ENCODE data around the gene ST8SIA4.

ST8SIA4 gene

DNA sequence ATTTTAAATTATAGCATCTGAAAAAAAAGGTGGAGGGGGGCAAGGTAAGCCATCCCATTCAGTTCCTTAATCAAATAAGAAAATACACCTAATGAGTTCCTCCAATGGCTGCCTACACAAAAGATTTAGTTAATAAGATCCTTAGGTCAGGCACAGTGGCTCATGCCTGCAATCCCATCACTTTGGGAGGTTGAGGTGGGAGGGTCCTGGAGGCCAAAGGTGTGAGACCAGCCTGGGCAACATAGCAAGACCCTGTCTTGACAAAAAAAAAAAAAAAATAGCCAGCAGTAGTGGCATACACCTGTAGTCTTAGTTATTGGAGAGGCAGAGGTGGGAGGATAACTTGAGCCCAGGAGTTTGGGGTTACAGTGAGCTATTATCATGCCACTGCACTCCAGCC is 78.4 kb downstream of the ST8SIA4 start:
- Histone ChIP-seq H3K79me1 (ENCODE audit: low read depth, low read length) (no peaks in the 10 kb centered on the region), H3K4me1 (ENCODE audit: control insufficient read depth in 2 of 2, insufficient read depth in 1 of 2, low read depth in 1 of 2, low read length in 2 of 2) (peaks cover 0 to 24% of the 10 kb centered on the region in 2 donors), H3K9ac (ENCODE audit: low read depth, low read length, poor library complexity) (no peak overlapping the region), H3K18ac (ENCODE audit: low read length) (no peak overlapping the region), H3K4ac (ENCODE audit: low read length) (no peak overlapping the region), H2AK5ac (ENCODE audit: low read depth, low read length) (no peak overlapping the region), H2BK12ac (ENCODE audit: low read length) (no peak overlapping the region), H3K4me3 (ENCODE audit: low read length in 2 of 2) (no peak overlapping the region), H3K23ac (ENCODE audit: low read depth, low read length, poor library complexity) (no peak overlapping the region), H3K27ac (replicated peaks; ENCODE audit: low read length) (no peak overlapping the region), H4K8ac (ENCODE audit: low read depth, low read length) (no peak overlapping the region), H2BK120ac (ENCODE audit: low read depth, low read length) (no peak overlapping the region), H4K91ac (ENCODE audit: low read depth, low read length, poor library complexity) (no peak overlapping the region), H3K14ac (ENCODE audit: low read length) (no peak overlapping the region), H3K9me3 (replicated peaks in 1 of 2; ENCODE audit: control insufficient read depth in 2 of 2, insufficient read depth in 1 of 2, low read depth in 1 of 2, low read length in 2 of 2) (no peaks in the 10 kb centered on the region), H3K27me3 (ENCODE audit: control insufficient read depth in 3 of 3, insufficient read depth in 3 of 3, low read depth in 1 of 3, low read length in 3 of 3) (no peaks in the 10 kb centered on the region), H3K4me2 (ENCODE audit: insufficient read depth, low read length, poor library complexity, severe bottlenecking) (no peak overlapping the region), H2BK15ac (ENCODE audit: low read length) (no peak overlapping the region), H2AFZ (ENCODE audit: low read length) (no peak overlapping the region), H2BK5ac (ENCODE audit: low read length) (no peak overlapping the region), H3K36me3 (replicated peaks in 1 of 2; ENCODE audit: control insufficient read depth in 2 of 2, insufficient read depth in 2 of 2, low read length in 2 of 2) (no peaks in the 10 kb centered on the region)
- DNase-seq (ENCODE audit: low spot score) = no peak

DNA sequence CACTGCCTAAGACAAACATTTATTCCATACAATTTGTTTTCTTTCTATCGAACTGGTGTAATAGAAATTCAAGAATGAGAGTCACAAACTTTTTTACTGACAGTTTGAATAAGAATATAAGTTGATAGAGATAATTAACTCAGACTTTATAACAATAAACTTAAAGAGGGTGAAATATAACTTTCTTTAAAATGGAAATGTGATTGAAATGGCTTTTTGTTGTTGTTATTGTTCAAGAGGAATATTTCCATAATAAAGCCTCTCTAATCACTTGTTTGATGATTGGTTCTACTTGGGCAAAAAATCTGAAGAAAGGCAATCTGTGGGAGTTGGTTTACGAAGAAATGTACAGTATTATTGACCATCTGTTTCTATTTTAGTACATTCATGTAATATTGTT is 79.3 kb downstream of the ST8SIA4 start:
- H2AFZ ChIP-seq (ENCODE audit: low read length) = no peak overlapping the region
- H2BK5ac ChIP-seq (ENCODE audit: low read length) = no peak overlapping the region
- no peak for DNase-seq (ENCODE audit: low spot score)
- no peak overlapping the region for H3K9ac ChIP-seq (ENCODE audit: low read depth, low read length, poor library complexity)
- no peak overlapping the region for H3K14ac ChIP-seq (ENCODE audit: low read length)
- H3K27ac ChIP-seq (replicated peaks; ENCODE audit: low read length) = no peak overlapping the region
- H3K36me3 ChIP-seq (replicated peaks in 1 of 2; ENCODE audit: control insufficient read depth in 2 of 2, insufficient read depth in 2 of 2, low read length in 2 of 2) = no peaks in the 10 kb centered on the region
- no peak overlapping the region for H2BK12ac ChIP-seq (ENCODE audit: low read length)
- H2BK15ac ChIP-seq (ENCODE audit: low read length) = no peak overlapping the region
- H3K4me2 ChIP-seq (ENCODE audit: insufficient read depth, low read length, poor library complexity, severe bottlenecking) = no peak overlapping the region
- H3K4ac ChIP-seq (ENCODE audit: low read length) = no peak overlapping the region
- H4K8ac ChIP-seq (ENCODE audit: low read depth, low read length) = no peak overlapping the region
- H4K91ac ChIP-seq (ENCODE audit: low read depth, low read length, poor library complexity) = no peak overlapping the region
- no peaks in the 10 kb centered on the region for H3K27me3 ChIP-seq (ENCODE audit: control insufficient read depth in 3 of 3, insufficient read depth in 3 of 3, low read depth in 1 of 3, low read length in 3 of 3)
- H3K4me1 ChIP-seq (ENCODE audit: control insufficient read depth in 2 of 2, insufficient read depth in 1 of 2, low read depth in 1 of 2, low read length in 2 of 2) = peaks cover 0 to 21% of the 10 kb centered on the region in 2 donors
- H3K9me3 ChIP-seq (replicated peaks in 1 of 2; ENCODE audit: control insufficient read depth in 2 of 2, insufficient read depth in 1 of 2, low read depth in 1 of 2, low read length in 2 of 2) = no peaks in the 10 kb centered on the region
- H3K4me3 ChIP-seq (ENCODE audit: low read length in 2 of 2) = no peak overlapping the region
- H2AK5ac ChIP-seq (ENCODE audit: low read depth, low read length) = no peak overlapping the region
- no peak overlapping the region for H2BK120ac ChIP-seq (ENCODE audit: low read depth, low read length)
- no CpG with 5 or more reads among the region's 2 CpGs for WGBS, 2 donors (ENCODE audit: extremely low coverage in 2 of 2, insufficient read length in 2 of 2, insufficient replicate concordance in 1 of 2)
- H3K79me1 ChIP-seq (ENCODE audit: low read depth, low read length) = no peaks in the 10 kb centered on the region
- no peak overlapping the region for H3K23ac ChIP-seq (ENCODE audit: low read depth, low read length, poor library complexity)
- no peak overlapping the region for H3K18ac ChIP-seq (ENCODE audit: low read length)

DNA sequence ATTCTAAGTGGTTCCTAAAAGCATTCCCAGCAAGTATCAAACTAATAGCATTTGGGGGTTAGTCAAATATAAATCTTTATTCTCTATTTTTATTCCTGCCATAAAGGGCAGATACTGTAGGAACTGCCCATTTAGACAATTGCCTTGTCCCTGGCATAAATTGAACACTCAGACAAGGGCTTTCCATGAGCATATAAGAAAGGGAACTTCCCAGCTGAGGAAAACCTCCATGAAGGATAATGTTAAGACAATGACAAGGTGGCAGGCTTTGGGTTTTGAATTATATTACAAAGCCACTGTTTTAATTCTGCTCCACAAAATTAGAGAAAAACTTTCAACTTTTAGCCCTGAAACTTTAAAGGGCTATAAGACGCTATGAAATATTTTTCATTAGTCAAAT is 81.3 kb downstream of the ST8SIA4 start:
- H3K14ac ChIP-seq (ENCODE audit: low read length) = no peak overlapping the region
- no peaks in the 10 kb centered on the region for H3K79me1 ChIP-seq (ENCODE audit: low read depth, low read length)
- peaks cover 0 to 6% of the 10 kb centered on the region in 2 donors for H3K4me1 ChIP-seq (ENCODE audit: control insufficient read depth in 2 of 2, insufficient read depth in 1 of 2, low read depth in 1 of 2, low read length in 2 of 2)
- no peaks in the 10 kb centered on the region for H3K36me3 ChIP-seq (replicated peaks in 1 of 2; ENCODE audit: control insufficient read depth in 2 of 2, insufficient read depth in 2 of 2, low read length in 2 of 2)
- no peak overlapping the region for H3K4ac ChIP-seq (ENCODE audit: low read length)
- H2BK5ac ChIP-seq (ENCODE audit: low read length) = no peak overlapping the region
- H3K9ac ChIP-seq (ENCODE audit: low read depth, low read length, poor library complexity) = no peak overlapping the region
- H4K91ac ChIP-seq (ENCODE audit: low read depth, low read length, poor library complexity) = no peak overlapping the region
- H3K23ac ChIP-seq (ENCODE audit: low read depth, low read length, poor library complexity) = no peak overlapping the region
- whole genome bisulfite sequencing, 2 donors (ENCODE audit: extremely low coverage in 2 of 2, insufficient read length in 2 of 2, insufficient replicate concordance in 1 of 2) = no CpG with 5 or more reads among the region's 1 CpG
- H2AFZ ChIP-seq (ENCODE audit: low read length) = no peak overlapping the region
- H3K4me2 ChIP-seq (ENCODE audit: insufficient read depth, low read length, poor library complexity, severe bottlenecking) = no peak overlapping the region
- no peak overlapping the region for H3K18ac ChIP-seq (ENCODE audit: low read length)
- H2BK15ac ChIP-seq (ENCODE audit: low read length) = no peak overlapping the region
- H3K27me3 ChIP-seq (ENCODE audit: control insufficient read depth in 3 of 3, insufficient read depth in 3 of 3, low read depth in 1 of 3, low read length in 3 of 3) = no peaks in the 10 kb centered on the region
- H3K9me3 ChIP-seq (replicated peaks in 1 of 2; ENCODE audit: control insufficient read depth in 2 of 2, insufficient read depth in 1 of 2, low read depth in 1 of 2, low read length in 2 of 2) = no peaks in the 10 kb centered on the region
- H2BK12ac ChIP-seq (ENCODE audit: low read length) = no peak overlapping the region
- H2AK5ac ChIP-seq (ENCODE audit: low read depth, low read length) = no peak overlapping the region
- no peak overlapping the region for H2BK120ac ChIP-seq (ENCODE audit: low read depth, low read length)
- H3K27ac ChIP-seq (replicated peaks; ENCODE audit: low read length) = no peak overlapping the region
- DNase-seq (ENCODE audit: low spot score) = no peak
- H4K8ac ChIP-seq (ENCODE audit: low read depth, low read length) = no peak overlapping the region
- no peak overlapping the region for H3K4me3 ChIP-seq (ENCODE audit: low read length in 2 of 2)

DNA sequence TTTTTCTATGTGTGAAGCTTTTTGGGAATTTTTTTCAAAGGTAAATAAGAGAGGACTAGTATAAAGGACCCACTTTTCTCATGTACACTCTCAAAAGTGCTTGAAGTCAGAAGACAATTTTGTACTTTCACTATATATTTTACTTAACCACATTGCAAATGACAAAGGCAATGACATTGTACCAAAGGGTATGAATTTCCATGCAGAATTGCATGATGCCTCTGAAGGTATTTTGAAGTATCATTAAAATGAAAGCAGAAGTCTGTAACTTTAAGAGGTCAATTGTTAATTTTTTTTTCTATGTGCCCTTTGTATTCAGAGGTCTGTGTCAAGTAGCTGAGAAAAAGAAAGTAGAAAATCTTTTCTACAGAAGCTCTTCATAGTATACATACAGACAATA is 84.7 kb downstream of the ST8SIA4 start:
- Histone ChIP-seq H3K23ac (ENCODE audit: low read depth, low read length, poor library complexity) (no peak overlapping the region), H2AK5ac (ENCODE audit: low read depth, low read length) (no peak overlapping the region), H4K91ac (ENCODE audit: low read depth, low read length, poor library complexity) (no peak overlapping the region), H3K27me3 (ENCODE audit: control insufficient read depth in 3 of 3, insufficient read depth in 3 of 3, low read depth in 1 of 3, low read length in 3 of 3) (no peaks in the 10 kb centered on the region), H3K27ac (replicated peaks; ENCODE audit: low read length) (no peak overlapping the region), H2BK15ac (ENCODE audit: low read length) (no peak overlapping the region), H3K79me1 (ENCODE audit: low read depth, low read length) (no peaks in the 10 kb centered on the region), H2BK120ac (ENCODE audit: low read depth, low read length) (no peak overlapping the region), H3K9me3 (replicated peaks in 1 of 2; ENCODE audit: control insufficient read depth in 2 of 2, insufficient read depth in 1 of 2, low read depth in 1 of 2, low read length in 2 of 2) (no peaks in the 10 kb centered on the region), H3K4me2 (ENCODE audit: insufficient read depth, low read length, poor library complexity, severe bottlenecking) (no peak overlapping the region), H3K36me3 (replicated peaks in 1 of 2; ENCODE audit: control insufficient read depth in 2 of 2, insufficient read depth in 2 of 2, low read length in 2 of 2) (no peaks in the 10 kb centered on the region), H3K4me3 (ENCODE audit: low read length in 2 of 2) (no peak overlapping the region), H4K8ac (ENCODE audit: low read depth, low read length) (no peak overlapping the region), H2BK12ac (ENCODE audit: low read length) (no peak overlapping the region), H3K18ac (ENCODE audit: low read length) (no peak overlapping the region), H3K4ac (ENCODE audit: low read length) (no peak overlapping the region), H3K14ac (ENCODE audit: low read length) (no peak overlapping the region), H3K9ac (ENCODE audit: low read depth, low read length, poor library complexity) (no peak overlapping the region), H2BK5ac (ENCODE audit: low read length) (no peak overlapping the region), H2AFZ (ENCODE audit: low read length) (no peak overlapping the region), H3K4me1 (ENCODE audit: control insufficient read depth in 2 of 2, insufficient read depth in 1 of 2, low read depth in 1 of 2, low read length in 2 of 2) (peaks cover 0 to 3% of the 10 kb centered on the region in 2 donors)
- no peak for DNase-seq (ENCODE audit: low spot score)

Measured in neuronal stem cell (in vitro differentiated cells).